Ascending aorta (tissue), 2 donors: ENCODE data around the gene BCAR1. TPM values are rescaled to one million over a fixed set of nuclear protein-coding genes. Genes with fewer than 3 reads are reported as not detected.

Source experiments
- DNase-seq, 2 donors: peaks; one replicate each; pipeline ENCODE4 v3.0.0-alpha.2; 2019; ENCODE audit warnings: low spot score in 2 of 2
- H3K27ac ChIP-seq, 2 donors: fragments of 200-600 bp; sonication (generic); one replicate each; pipeline ENCODE4 v1.5.1; 2016 to 2017; ENCODE audit warnings: mild to moderate bottlenecking in 1 of 2
- H3K27me3 ChIP-seq: fragments of 200-600 bp; sonication (generic); one replicate; pipeline ENCODE4 v1.5.1; 2017
- H3K36me3 ChIP-seq, 2 donors: fragments of 200-600 bp; sonication (generic); one replicate each; pipeline ENCODE4 v1.5.1; 2016
- H3K4me1 ChIP-seq, 2 donors: fragments of 200-600 bp; sonication (generic); one replicate each; pipeline ENCODE4 v1.5.1; 2016 to 2017; ENCODE audit warnings: mild to moderate bottlenecking in 1 of 2
- H3K4me3 ChIP-seq, 2 donors: fragments of 200-600 bp; sonication (generic); one replicate each; pipeline ENCODE4 v1.5.1; 2016 to 2017; ENCODE audit warnings: mild to moderate bottlenecking in 1 of 2
- H3K9me3 ChIP-seq, 2 donors: fragments of 200-600 bp; sonication (generic); one replicate each; pipeline ENCODE4 v1.5.1; 2016
- CTCF ChIP-seq, 3 experiments: fragments of 200-600 bp in 2 of 3; fragments of 450-650 bp in 1 of 3; sonication (generic) in 2 of 3; IDR thresholded peaks; one replicate each; pipeline ENCODE4 v1.5.1; 2016 to 2019; ENCODE audit warnings: antibody characterized with exemption in 3 of 3, mild to moderate bottlenecking in 1 of 3, moderate library complexity in 1 of 3
- intact Hi-C: fragments of 100-400 bp; cut with DNase I; formaldehyde crosslinking; loops from one replicate; pipeline ENCODE4 v1.15.1; 2023
- total RNA-seq: library from RNA; depleted of rRNA; stranded (reverse); fragments of >200 nt; gene quantifications from one replicate; pipeline ENCODE4 v1.1.0, GENCODE V29; 2016

Gene BCAR1
- total RNA-seq, 1 donor from 2014 or later: 243 TPM

GRCh38 chr16:75234856-75235696 lies 16.3 kb downstream of the BCAR1 start:
- H3K9me3 ChIP-seq: no peaks in the 10 kb centered on the region
- H3K4me3 ChIP-seq: no peak overlapping the region
- intact Hi-C loops: loop anchor here (1.0 kb wide), 2 partner anchors 150 to 167 kb away; no protein-coding TSS in a partner anchor
- no peak for TF ChIP-seq CTCF (IDR thresholded peaks at IDR 0.05)
- peaks cover 49 to 57% of the 10 kb centered on the region in 2 donors for H3K36me3 ChIP-seq
- H3K27ac ChIP-seq: peak overlapping the region; percentile 55 to 94
- H3K27me3 ChIP-seq: no peaks in the 10 kb centered on the region
- DNase-seq: peak in 1 of 2 donors; percentile 66
- peaks cover 30 to 48% of the 10 kb centered on the region in 2 donors for H3K4me1 ChIP-seq

- no peaks in the 10 kb centered on the region for H3K27me3 ChIP-seq
- peaks cover 60 to 72% of the 10 kb centered on the region in 2 donors for H3K36me3 ChIP-seq
- H3K27ac ChIP-seq: peak overlapping the region; percentile 55 to 94
- intact Hi-C loops: no loop called here
- peak in 1 of 2 donors; percentile 68 for DNase-seq
- TF ChIP-seq CTCF (IDR thresholded peaks at IDR 0.05): no peak
- peaks cover 24 to 33% of the 10 kb centered on the region in 2 donors for H3K4me1 ChIP-seq
- H3K4me3 ChIP-seq: no peak overlapping the region
- no peaks in the 10 kb centered on the region for H3K9me3 ChIP-seq
Observed at GRCh38 chr16:75233611-75233938, 17.8 kb downstream of the BCAR1 start.

- Histone ChIP-seq H3K4me3 (no peak overlapping the region), H3K9me3 (no peaks in the 10 kb centered on the region), H3K27ac (no peak overlapping the region), H3K4me1 (peaks cover 8 to 15% of the 10 kb centered on the region in 2 donors), H3K36me3 (peaks cover 64 to 74% of the 10 kb centered on the region in 2 donors), H3K27me3 (no peaks in the 10 kb centered on the region)
- DNase-seq: no peak
- no peak for TF ChIP-seq CTCF (IDR thresholded peaks at IDR 0.05)
- intact Hi-C loops: no loop called here
Observed at GRCh38 chr16:75231570-75231969, 19.9 kb downstream of the BCAR1 start.

- no peak overlapping the region for H3K4me3 ChIP-seq
- H3K4me1 ChIP-seq: peaks cover 8 to 15% of the 10 kb centered on the region in 2 donors
- TF ChIP-seq CTCF (IDR thresholded peaks at IDR 0.05): no peak
- H3K27me3 ChIP-seq: no peaks in the 10 kb centered on the region
- no peak overlapping the region for H3K27ac ChIP-seq
- H3K36me3 ChIP-seq: peaks cover 55 to 66% of the 10 kb centered on the region in 2 donors
- no peaks in the 10 kb centered on the region for H3K9me3 ChIP-seq
- DNase-seq: no peak
- intact Hi-C loops: no loop called here
Observed at GRCh38 chr16:75230471-75231110, 20.8 kb downstream of the BCAR1 start.

DNA sequence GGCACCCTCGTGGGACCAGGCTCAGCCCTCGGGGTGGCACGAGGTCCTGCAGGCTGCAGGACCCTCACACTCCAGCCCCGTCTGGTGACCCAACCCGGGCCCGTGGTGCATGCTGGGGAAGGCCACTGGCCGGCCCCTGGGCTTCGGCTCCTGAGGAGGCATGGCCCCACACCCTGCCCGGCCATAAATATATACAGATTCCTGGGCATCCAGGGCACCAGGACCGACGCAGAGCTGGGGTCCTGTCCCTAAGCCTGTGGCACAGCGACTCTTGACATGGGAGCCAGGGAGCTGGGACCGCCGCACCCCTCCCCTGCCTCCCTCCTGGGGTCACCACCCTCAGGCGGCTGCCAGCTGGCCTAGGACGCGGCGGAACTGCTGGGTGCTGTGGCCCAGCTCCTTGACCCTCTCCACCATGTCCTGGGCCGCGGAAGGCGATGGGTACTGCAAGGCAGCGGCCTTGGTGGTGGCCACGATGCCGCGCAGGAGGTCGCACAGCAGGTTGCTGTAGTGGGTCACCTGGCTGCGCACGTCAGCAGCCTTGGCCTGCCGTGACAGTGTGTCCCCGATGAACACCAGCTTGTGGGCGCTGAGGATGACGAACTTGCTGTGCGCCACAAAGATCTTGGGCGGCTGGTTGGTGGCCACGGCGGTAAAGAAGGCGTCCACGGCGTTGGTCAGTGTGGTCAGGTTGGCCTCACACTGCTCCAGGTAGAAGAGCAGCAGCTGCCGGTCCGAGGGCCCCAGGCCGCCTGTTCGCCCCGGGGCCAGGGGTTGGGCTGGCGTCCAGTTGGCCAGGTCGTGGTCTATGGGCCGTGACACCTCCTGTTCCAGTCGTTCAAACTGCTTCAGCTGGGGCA lies 22.0 kb downstream of the BCAR1 start:
- intact Hi-C loops: no loop called here
- peaks cover 44 to 54% of the 10 kb centered on the region in 2 donors for H3K36me3 ChIP-seq
- no peak for TF ChIP-seq CTCF (IDR thresholded peaks at IDR 0.05)
- H3K9me3 ChIP-seq: no peaks in the 10 kb centered on the region
- no peaks in the 10 kb centered on the region for H3K27me3 ChIP-seq
- no peak overlapping the region for H3K27ac ChIP-seq
- no peak for DNase-seq
- peaks cover 4 to 11% of the 10 kb centered on the region in 2 donors for H3K4me1 ChIP-seq
- no peak overlapping the region for H3K4me3 ChIP-seq
